Esophagus squamous epithelium (tissue), 5 donors: ENCODE measurements around the gene COQ5. TPM values are rescaled to one million over a fixed set of nuclear protein-coding genes. Genes with fewer than 3 reads are reported as not detected.

Experiments
- DNase-seq: peaks from one replicate; lab custom pipeline; 2025; lab: John Stamatoyannopoulos, UW
- H3K27ac ChIP-seq, 4 donors: fragments of 200-600 bp; sonication (generic); one replicate each; pipeline ENCODE4 v1.5.1; 2016 to 2019; ENCODE audit warnings: mild to moderate bottlenecking in 1 of 4
- H3K27me3 ChIP-seq, 4 donors: fragments of 200-600 bp; sonication (generic); 1 replicate in 3 of 4; 2 replicates in 1 of 4; pipeline versions ENCODE4 v1.5.1 to v1.6.0; 2017 to 2021; ENCODE audit warnings: antibody characterized with exemption in 1 of 4
- H3K36me3 ChIP-seq, 3 donors: fragments of 200-600 bp; sonication (generic); one replicate each; pipeline ENCODE4 v1.5.1; 2016 to 2019
- H3K4me1 ChIP-seq, 3 donors: fragments of 200-600 bp; sonication (generic); one replicate each; pipeline ENCODE4 v1.5.1; 2017 to 2019
- H3K4me3 ChIP-seq, 4 donors: fragments of 200-600 bp; sonication (generic); 1 replicate in 3 of 4; 2 replicates in 1 of 4; pipeline ENCODE4 v1.5.1; 2016 to 2019; ENCODE audit warnings: mild to moderate bottlenecking in 2 of 4, moderate library complexity in 1 of 4
- H3K9me3 ChIP-seq, 3 donors: fragments of 200-600 bp; sonication (generic); one replicate each; pipeline ENCODE4 v1.5.1; 2016 to 2019
- CTCF ChIP-seq, 6 experiments: fragments of 450-650 bp in 4 of 6; fragments of 200-600 bp in 2 of 6; sonication (generic) in 2 of 6; IDR thresholded peaks; one replicate each; pipeline ENCODE4 v1.5.1; 2016 to 2019; ENCODE audit warnings: antibody characterized with exemption in 6 of 6, mild to moderate bottlenecking in 4 of 6, moderate library complexity in 4 of 6
- POLR2A ChIP-seq, 4 donors: fragments of 450-650 bp; IDR thresholded peaks; one replicate each; pipeline ENCODE4 v1.6.1; 2017; ENCODE audit warnings: antibody characterized with exemption in 4 of 4, mild to moderate bottlenecking in 4 of 4, moderate library complexity in 3 of 4
- WGBS, 2 donors: methylation state at CpG; one replicate each; pipeline ENCODE4 v1.1.5; 2018; 5-methylcytosine and 5-hydroxymethylcytosine counted together
- intact Hi-C: fragments of 100-400 bp; cut with DNase I; formaldehyde crosslinking; loops from one replicate; pipeline ENCODE4 v1.15.0; 2022
- total RNA-seq, 4 donors: library from RNA; depleted of rRNA; stranded (reverse); fragments of >200 nt; gene quantifications; one replicate each; pipeline ENCODE4 v1.1.0, GENCODE V29; 2016
- donor health status: DM: yes; HTN: yes; CAD: no.

COQ5 gene
- total RNA-seq, 4 donors from 2014 or later = 12.2 to 27.7 (median 20.3) TPM

- peak overlapping the region in 3 of 4 donors; percentile 34 to 84 (median 76) for H3K27ac ChIP-seq
- no peak for DNase-seq
- no peaks in the 10 kb centered on the region for H3K9me3 ChIP-seq
- 9 to 10% methylated on average over 2 of the region's 2 CpGs for WGBS, 2 donors
- H3K4me1 ChIP-seq = peaks cover 18 to 68% (median 27%) of the 10 kb centered on the region in 3 donors
- H3K4me3 ChIP-seq = peak overlapping the region in 1 of 4 donors; percentile 5
- no peak for TF ChIP-seq POLR2A (IDR thresholded peaks at IDR 0.05)
- TF ChIP-seq CTCF (IDR thresholded peaks at IDR 0.05) = no peak
- intact Hi-C loops = no loop called here
- H3K36me3 ChIP-seq = no peaks in the 10 kb centered on the region
- no peaks in the 10 kb centered on the region for H3K27me3 ChIP-seq
Measured at GRCh38 chr12:120474616-120474960, 54.4 kb downstream of the COQ5 start.

- H3K27ac ChIP-seq = peak overlapping the region; percentile 34 to 84 (median 55)
Measured at GRCh38 chr12:120473807-120474615, 54.9 kb downstream of the COQ5 start.

GRCh38 chr12:120472521-120472920 is 56.4 kb downstream of the COQ5 start:
- H3K27me3 ChIP-seq = no peaks in the 10 kb centered on the region
- no peak for DNase-seq
- intact Hi-C loops = no loop called here

More at GRCh38 chr12:120473807-120474615, 54.9 kb downstream of the COQ5 start:
- peaks cover 18 to 65% (median 27%) of the 10 kb centered on the region in 3 donors for H3K4me1 ChIP-seq
- TF ChIP-seq CTCF (IDR thresholded peaks at IDR 0.05) = no peak
- no peak for TF ChIP-seq POLR2A (IDR thresholded peaks at IDR 0.05)
- WGBS, 2 donors = 41 to 56% methylated on average over 6 of the region's 6 CpGs
- intact Hi-C loops = no loop called here
- H3K4me3 ChIP-seq = peak overlapping the region in 2 of 4 donors; percentile 0 to 5
- no peaks in the 10 kb centered on the region for H3K36me3 ChIP-seq
- no peak for DNase-seq
- H3K27me3 ChIP-seq = no peaks in the 10 kb centered on the region
- no peaks in the 10 kb centered on the region for H3K9me3 ChIP-seq

GRCh38 chr12:120470150-120470784 is 58.7 kb downstream of the COQ5 start:
- TF ChIP-seq POLR2A (IDR thresholded peaks at IDR 0.05) (no peak), CTCF (IDR thresholded peaks at IDR 0.05) (no peak)
- Histone ChIP-seq H3K9me3 (no peaks in the 10 kb centered on the region), H3K36me3 (peaks cover 0 to 24% (median 2%) of the 10 kb centered on the region in 3 donors), H3K4me1 (peaks cover 18 to 84% (median 52%) of the 10 kb centered on the region in 3 donors), H3K27me3 (no peaks in the 10 kb centered on the region), H3K27ac (peak overlapping the region; percentile 88 to 98 (median 96)), H3K4me3 (peak overlapping the region; percentile 72 to 99 (median 75))
- DNase-seq = no peak
- WGBS, 2 donors = 68 to 69% methylated on average over 15 of the region's 26 CpGs
- intact Hi-C loops = no loop called here

More at GRCh38 chr12:120472521-120472920, 56.4 kb downstream of the COQ5 start:
- H3K4me1 ChIP-seq = peaks cover 18 to 75% (median 33%) of the 10 kb centered on the region in 3 donors
- peak overlapping the region in 2 of 4 donors; percentile 76 to 84 for H3K27ac ChIP-seq
- no peak for TF ChIP-seq CTCF (IDR thresholded peaks at IDR 0.05)
- TF ChIP-seq POLR2A (IDR thresholded peaks at IDR 0.05) = no peak
- no peaks in the 10 kb centered on the region for H3K9me3 ChIP-seq
- no peak overlapping the region for H3K4me3 ChIP-seq
- peaks cover 0 to 1% (median 0%) of the 10 kb centered on the region in 3 donors for H3K36me3 ChIP-seq
